Tibial artery (tissue), 4 donors: ENCODE measurements around the gene RNF112.
"Not testable (repeated sequence)": the region's sequence is repeated elsewhere in the genome, so short reads cannot be mapped to it uniquely, and the experiment has no call there.

Experiments used
- DNase-seq, 2 donors: peaks; one replicate each; pipeline ENCODE4 v3.0.0-alpha.2; 2019
- H3K27ac ChIP-seq, 2 donors: fragments of 200-600 bp; sonication (generic) in 1 of 2; 1 replicate in 1 of 2; 2 replicates in 1 of 2; pipeline ENCODE4 v1.5.1; 2018 to 2019; ENCODE audit warnings: mild to moderate bottlenecking in 1 of 2
- H3K27me3 ChIP-seq, 2 donors: fragments of 200-600 bp; sonication (generic) in 1 of 2; one replicate each; pipeline versions ENCODE4 v1.5.1 to v1.6.0; 2016 to 2019
- H3K36me3 ChIP-seq, 3 donors: fragments of 200-600 bp; sonication (generic) in 2 of 3; one replicate each; pipeline ENCODE4 v1.5.1; 2016 to 2019; ENCODE audit warnings: mild to moderate bottlenecking in 2 of 3
- H3K4me1 ChIP-seq, 4 donors: fragments of 200-600 bp; sonication (generic) in 2 of 4; 1 replicate in 3 of 4; 2 replicates in 1 of 4; pipeline ENCODE4 v1.5.1; 2016 to 2019
- H3K4me3 ChIP-seq, 2 donors: fragments of 200-600 bp; sonication (generic) in 1 of 2; 1 replicate in 1 of 2; 2 replicates in 1 of 2; pipeline ENCODE4 v1.5.1; 2018 to 2019; ENCODE audit warnings: mild to moderate bottlenecking in 2 of 2
- H3K9me3 ChIP-seq, 3 donors: fragments of 200-600 bp; sonication (generic) in 1 of 3; one replicate each; pipeline ENCODE4 v1.5.1; 2016 to 2019
- CTCF ChIP-seq, 2 experiments: fragments of 200-600 bp in 1 of 2; fragments of 450-650 bp in 1 of 2; IDR thresholded peaks; one replicate each; pipeline ENCODE4 v1.5.1; 2017 to 2019; ENCODE audit warnings: antibody characterized with exemption in 2 of 2, mild to moderate bottlenecking in 1 of 2, moderate library complexity in 1 of 2
- intact Hi-C: fragments of 100-400 bp; cut with DNase I; formaldehyde crosslinking; loops from one replicate; pipeline ENCODE4 v1.15.0; 2023; ENCODE audit warnings: low total_unique reads

The RNF112 gene

DNA sequence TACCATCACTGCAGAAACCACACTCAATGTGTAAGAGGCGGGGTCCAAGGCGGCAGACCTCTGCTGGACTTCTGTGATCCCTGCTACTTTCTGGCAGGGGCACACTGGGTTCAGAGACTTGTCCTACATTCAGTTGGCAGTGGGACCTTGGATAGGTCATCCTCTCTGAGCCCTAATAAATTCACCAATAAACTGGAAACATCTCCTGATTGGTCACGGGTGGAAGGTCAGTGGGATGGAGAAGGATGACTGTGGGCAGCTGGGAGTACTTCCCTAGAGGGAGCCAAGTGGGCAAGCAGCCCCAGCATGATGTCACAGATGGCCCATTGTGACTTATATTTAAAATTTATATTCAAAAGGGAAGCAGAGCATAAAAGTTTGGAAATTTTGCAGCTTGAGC lies 49.7 kb downstream of the RNF112 start:
- Histone ChIP-seq H3K27ac (no peak overlapping the region), H3K36me3 (no peaks in the 10 kb centered on the region), H3K27me3 (no peaks in the 10 kb centered on the region), H3K9me3 (no peaks in the 10 kb centered on the region), H3K4me3 (no peak overlapping the region), H3K4me1 (peaks cover 0 to 12% (median 4%) of the 10 kb centered on the region in 4 donors)
- TF ChIP-seq CTCF (IDR thresholded peaks at IDR 0.05): no peak
- intact Hi-C loops: no loop called here
- peak in 1 of 2 donors; percentile 37 for DNase-seq

- Histone ChIP-seq H3K27me3 (no peaks in the 10 kb centered on the region), H3K9me3 (no peaks in the 10 kb centered on the region), H3K4me1 (peaks cover 0 to 12% (median 4%) of the 10 kb centered on the region in 4 donors), H3K27ac (no peak overlapping the region), H3K36me3 (no peaks in the 10 kb centered on the region), H3K4me3 (no peak overlapping the region)
- intact Hi-C loops: no loop called here
- DNase-seq: no peak
- TF ChIP-seq CTCF (IDR thresholded peaks at IDR 0.05): no peak
These were observed 50.1 kb downstream of the RNF112 start for GRCh38 chr17:19461116-19461515.

DNA sequence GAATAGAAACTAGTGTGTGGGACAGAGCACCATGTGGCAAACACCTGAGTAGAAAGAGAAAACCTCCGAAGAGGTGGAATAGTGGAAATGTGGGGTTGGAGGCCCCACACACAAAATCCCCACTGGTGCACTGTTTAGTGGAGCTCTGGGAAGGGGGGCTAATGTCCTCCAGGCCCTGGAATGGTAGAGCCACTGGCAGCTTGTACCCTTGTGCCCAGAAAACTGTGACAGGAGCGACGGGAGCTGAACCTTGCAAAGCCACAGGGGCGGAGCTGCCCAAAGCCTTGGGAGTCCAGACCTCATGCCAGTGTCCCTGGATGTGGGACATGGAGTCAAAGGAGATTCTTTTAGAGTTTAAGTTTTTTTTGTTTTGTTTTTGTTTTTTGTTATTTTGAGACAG lies 50.6 kb downstream of the RNF112 start:
- no peaks in the 10 kb centered on the region for H3K27me3 ChIP-seq
- H3K4me3 ChIP-seq: no peak overlapping the region
- H3K4me1 ChIP-seq: peaks cover 0 to 12% (median 4%) of the 10 kb centered on the region in 4 donors
- H3K36me3 ChIP-seq: no peaks in the 10 kb centered on the region
- DNase-seq: peak in 1 of 2 donors; percentile 53
- intact Hi-C loops: no loop called here
- no peaks in the 10 kb centered on the region for H3K9me3 ChIP-seq
- no peak overlapping the region for H3K27ac ChIP-seq
- TF ChIP-seq CTCF (IDR thresholded peaks at IDR 0.05): no peak

- DNase-seq: peak in 1 of 2 donors; percentile 21
- H3K36me3 ChIP-seq, intact Hi-C loops: not testable (repeated sequence)
These were observed 51.5 kb downstream of the RNF112 start for GRCh38 chr17:19462456-19463035.

GRCh38 chr17:19464031-19465026 lies 53.3 kb downstream of the RNF112 start:
- Histone ChIP-seq H3K9me3 (no peaks in the 10 kb centered on the region), H3K4me1 (peaks cover 0 to 12% (median 4%) of the 10 kb centered on the region in 4 donors), H3K36me3 (no peaks in the 10 kb centered on the region), H3K27ac (no peak overlapping the region), H3K27me3 (no peaks in the 10 kb centered on the region), H3K4me3 (no peak overlapping the region)
- intact Hi-C loops: no loop called here
- peak; percentile 38 to 59 for DNase-seq
- no peak for TF ChIP-seq CTCF (IDR thresholded peaks at IDR 0.05)

More at GRCh38 chr17:19462456-19463035, 51.5 kb downstream of the RNF112 start:
- not testable (repeated sequence) for H3K27ac ChIP-seq, H3K27me3 ChIP-seq, H3K4me3 ChIP-seq, H3K9me3 ChIP-seq
- H3K4me1 ChIP-seq: peaks cover 0 to 12% (median 4%) of the 10 kb centered on the region in 4 donors
